ENCODE measurements around the gene GRK2.

DNA sequence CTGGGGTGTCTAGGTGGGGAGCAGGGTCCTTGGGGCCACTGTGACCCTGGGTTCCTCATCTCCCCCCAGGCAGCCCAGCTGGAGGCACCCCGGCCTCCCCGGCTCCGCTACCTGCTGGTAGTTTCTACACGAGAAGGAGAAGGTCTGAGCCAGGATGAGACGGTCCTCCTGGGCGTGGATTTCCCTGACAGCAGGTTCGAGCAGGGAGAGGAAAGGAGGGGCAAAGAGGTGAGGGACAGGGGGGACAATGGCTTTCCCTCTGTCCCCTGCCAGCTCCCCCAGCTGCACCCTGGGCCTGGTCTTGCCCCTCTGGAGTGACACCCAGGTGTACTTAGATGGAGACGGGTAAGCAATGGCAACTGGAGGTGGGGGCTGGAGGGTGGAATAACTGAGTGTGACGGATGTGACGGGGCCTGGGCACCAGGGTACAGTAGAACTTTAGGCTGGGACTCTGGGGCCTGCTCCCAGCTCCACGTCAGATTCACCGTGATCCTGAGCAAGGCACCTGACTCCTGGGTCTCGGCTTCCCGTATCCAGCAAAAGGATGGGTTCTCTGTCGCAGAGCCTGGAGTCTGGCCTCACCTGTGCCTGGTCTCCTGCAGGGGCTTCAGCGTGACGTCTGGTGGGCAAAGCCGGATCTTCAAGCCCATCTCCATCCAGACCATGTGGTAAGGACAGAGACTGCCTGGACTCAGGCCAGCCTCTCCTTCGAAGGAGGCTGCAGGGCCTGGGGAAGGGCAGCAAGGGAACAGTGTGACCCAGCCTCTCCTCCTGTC lies 40.7 kb downstream of the GRK2 start:
- TF ChIP-seq TAF1 (CRISPR knock-in tag; IDR thresholded peaks at IDR 0.05) (no peak), ZNF772 (CRISPR knock-in tag; IDR thresholded peaks at IDR 0.05) (no peak), POLR2A (IDR thresholded peaks at IDR 0.05; ENCODE audit: insufficient read depth in 1 of 2, low read depth in 2 of 2, low read length in 2 of 2) (no peak), RFX5 (IDR thresholded peaks at IDR 0.05; ENCODE audit: low read depth, low read length) (no peak), ZNF274 (CRISPR knock-in tag; IDR thresholded peaks at IDR 0.05) (no peak), PAWR (CRISPR knock-in tag; IDR thresholded peaks at IDR 0.05; ENCODE audit: borderline replicate concordance) (no peak), FOXA3 (CRISPR knock-in tag; IDR thresholded peaks at IDR 0.05) (no peak), ZNF12 (CRISPR knock-in tag; IDR thresholded peaks at IDR 0.05) (no peak)
- TF ChIP-seq, protein P1, sequence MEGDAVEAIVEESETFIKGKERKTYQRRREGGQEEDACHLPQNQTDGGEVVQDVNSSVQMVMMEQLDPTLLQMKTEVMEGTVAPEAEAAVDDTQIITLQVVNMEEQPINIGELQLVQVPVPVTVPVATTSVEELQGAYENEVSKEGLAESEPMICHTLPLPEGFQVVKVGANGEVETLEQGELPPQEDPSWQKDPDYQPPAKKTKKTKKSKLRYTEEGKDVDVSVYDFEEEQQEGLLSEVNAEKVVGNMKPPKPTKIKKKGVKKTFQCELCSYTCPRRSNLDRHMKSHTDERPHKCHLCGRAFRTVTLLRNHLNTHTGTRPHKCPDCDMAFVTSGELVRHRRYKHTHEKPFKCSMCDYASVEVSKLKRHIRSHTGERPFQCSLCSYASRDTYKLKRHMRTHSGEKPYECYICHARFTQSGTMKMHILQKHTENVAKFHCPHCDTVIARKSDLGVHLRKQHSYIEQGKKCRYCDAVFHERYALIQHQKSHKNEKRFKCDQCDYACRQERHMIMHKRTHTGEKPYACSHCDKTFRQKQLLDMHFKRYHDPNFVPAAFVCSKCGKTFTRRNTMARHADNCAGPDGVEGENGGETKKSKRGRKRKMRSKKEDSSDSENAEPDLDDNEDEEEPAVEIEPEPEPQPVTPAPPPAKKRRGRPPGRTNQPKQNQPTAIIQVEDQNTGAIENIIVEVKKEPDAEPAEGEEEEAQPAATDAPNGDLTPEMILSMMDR (CRISPR knock-in tag; IDR thresholded peaks at IDR 0.05), result no peak
- TF ChIP-seq, protein P2, sequence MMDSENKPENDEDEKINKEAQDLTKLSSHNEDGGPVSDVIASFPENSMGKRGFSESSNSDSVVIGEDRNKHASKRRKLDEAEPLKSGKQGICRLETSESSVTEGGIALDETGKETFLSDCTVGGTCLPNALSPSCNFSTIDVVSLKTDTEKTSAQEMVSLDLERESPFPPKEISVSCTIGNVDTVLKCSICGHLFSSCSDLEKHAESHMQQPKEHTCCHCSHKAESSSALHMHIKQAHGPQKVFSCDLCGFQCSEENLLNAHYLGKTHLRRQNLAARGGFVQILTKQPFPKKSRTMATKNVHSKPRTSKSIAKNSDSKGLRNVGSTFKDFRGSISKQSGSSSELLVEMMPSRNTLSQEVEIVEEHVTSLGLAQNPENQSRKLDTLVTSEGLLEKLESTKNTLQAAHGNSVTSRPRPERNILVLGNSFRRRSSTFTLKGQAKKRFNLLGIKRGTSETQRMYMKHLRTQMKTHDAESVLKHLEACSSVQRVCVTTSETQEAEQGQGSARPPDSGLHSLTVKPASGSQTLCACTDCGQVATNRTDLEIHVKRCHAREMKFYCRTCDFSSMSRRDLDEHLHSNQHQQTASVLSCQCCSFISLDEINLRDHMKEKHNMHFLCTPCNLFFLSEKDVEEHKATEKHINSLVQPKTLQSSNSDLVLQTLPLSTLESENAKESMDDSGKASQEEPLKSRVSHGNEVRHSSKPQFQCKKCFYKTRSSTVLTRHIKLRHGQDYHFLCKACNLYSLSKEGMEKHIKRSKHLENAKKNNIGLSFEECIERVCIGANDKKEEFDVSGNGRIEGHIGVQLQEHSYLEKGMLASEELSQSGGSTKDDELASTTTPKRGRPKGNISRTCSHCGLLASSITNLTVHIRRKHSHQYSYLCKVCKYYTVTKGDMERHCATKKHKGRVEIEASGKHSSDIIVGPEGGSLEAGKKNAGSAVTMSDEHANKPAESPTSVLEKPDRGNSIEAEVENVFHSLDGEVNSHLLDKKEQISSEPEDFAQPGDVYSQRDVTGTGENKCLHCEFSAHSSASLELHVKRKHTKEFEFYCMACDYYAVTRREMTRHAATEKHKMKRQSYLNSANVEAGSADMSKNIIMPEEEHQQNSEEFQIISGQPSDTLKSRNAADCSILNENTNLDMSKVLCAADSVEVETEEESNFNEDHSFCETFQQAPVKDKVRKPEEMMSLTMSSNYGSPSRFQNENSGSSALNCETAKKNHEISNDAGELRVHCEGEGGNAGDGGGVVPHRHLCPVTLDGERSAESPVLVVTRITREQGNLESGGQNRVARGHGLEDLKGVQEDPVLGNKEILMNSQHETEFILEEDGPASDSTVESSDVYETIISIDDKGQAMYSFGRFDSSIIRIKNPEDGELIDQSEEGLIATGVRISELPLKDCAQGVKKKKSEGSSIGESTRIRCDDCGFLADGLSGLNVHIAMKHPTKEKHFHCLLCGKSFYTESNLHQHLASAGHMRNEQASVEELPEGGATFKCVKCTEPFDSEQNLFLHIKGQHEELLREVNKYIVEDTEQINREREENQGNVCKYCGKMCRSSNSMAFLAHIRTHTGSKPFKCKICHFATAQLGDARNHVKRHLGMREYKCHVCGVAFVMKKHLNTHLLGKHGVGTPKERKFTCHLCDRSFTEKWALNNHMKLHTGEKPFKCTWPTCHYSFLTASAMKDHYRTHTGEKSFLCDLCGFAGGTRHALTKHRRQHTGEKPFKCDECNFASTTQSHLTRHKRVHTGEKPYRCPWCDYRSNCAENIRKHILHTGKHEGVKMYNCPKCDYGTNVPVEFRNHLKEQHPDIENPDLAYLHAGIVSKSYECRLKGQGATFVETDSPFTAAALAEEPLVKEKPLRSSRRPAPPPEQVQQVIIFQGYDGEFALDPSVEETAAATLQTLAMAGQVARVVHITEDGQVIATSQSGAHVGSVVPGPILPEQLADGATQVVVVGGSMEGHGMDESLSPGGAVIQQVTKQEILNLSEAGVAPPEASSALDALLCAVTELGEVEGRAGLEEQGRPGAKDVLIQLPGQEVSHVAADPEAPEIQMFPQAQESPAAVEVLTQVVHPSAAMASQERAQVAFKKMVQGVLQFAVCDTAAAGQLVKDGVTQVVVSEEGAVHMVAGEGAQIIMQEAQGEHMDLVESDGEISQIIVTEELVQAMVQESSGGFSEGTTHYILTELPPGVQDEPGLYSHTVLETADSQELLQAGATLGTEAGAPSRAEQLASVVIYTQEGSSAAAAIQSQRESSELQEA (CRISPR knock-in tag; IDR thresholded peaks at IDR 0.05; ENCODE audit: not compliant biosample characterization), result no peak
- TF ChIP-seq, protein P3, sequence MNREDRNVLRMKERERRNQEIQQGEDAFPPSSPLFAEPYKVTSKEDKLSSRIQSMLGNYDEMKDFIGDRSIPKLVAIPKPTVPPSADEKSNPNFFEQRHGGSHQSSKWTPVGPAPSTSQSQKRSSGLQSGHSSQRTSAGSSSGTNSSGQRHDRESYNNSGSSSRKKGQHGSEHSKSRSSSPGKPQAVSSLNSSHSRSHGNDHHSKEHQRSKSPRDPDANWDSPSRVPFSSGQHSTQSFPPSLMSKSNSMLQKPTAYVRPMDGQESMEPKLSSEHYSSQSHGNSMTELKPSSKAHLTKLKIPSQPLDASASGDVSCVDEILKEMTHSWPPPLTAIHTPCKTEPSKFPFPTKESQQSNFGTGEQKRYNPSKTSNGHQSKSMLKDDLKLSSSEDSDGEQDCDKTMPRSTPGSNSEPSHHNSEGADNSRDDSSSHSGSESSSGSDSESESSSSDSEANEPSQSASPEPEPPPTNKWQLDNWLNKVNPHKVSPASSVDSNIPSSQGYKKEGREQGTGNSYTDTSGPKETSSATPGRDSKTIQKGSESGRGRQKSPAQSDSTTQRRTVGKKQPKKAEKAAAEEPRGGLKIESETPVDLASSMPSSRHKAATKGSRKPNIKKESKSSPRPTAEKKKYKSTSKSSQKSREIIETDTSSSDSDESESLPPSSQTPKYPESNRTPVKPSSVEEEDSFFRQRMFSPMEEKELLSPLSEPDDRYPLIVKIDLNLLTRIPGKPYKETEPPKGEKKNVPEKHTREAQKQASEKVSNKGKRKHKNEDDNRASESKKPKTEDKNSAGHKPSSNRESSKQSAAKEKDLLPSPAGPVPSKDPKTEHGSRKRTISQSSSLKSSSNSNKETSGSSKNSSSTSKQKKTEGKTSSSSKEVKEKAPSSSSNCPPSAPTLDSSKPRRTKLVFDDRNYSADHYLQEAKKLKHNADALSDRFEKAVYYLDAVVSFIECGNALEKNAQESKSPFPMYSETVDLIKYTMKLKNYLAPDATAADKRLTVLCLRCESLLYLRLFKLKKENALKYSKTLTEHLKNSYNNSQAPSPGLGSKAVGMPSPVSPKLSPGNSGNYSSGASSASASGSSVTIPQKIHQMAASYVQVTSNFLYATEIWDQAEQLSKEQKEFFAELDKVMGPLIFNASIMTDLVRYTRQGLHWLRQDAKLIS (CRISPR knock-in tag; IDR thresholded peaks at IDR 0.05), result no peak

Data from HepG2 (cell line).